PC-3 (cell line): Measurements from ENCODE around the gene SH3RF3.

Source experiments
- CTCF ChIP-seq: fragments of 300-600 bp; sonication (generic); conservative IDR thresholded peaks from 2 replicates; pipeline ENCODE4 v1.5.1; 2017; ENCODE audit warnings: antibody characterized with exemption, low read depth, mild to moderate bottlenecking, low read length
- EZH2phosphoT487 ChIP-seq: fragments of 300-600 bp; sonication (generic); IDR thresholded peaks from 2 replicates; pipeline ENCODE4 v1.6.1; 2018; ENCODE audit warnings: mild to moderate bottlenecking, antibody characterized with exemption, low read length, borderline replicate concordance

- TF ChIP-seq CTCF (no peak), EZH2phosphoT487 (no peak)
These were observed 21.6 kb downstream of the SH3RF3 start for GRCh38 chr2:109150559-109150958.
